GM11168 (cell line): ENCODE results near the gene COQ9.
"Not testable (repeated sequence)": the region's sequence is repeated elsewhere in the genome, so short reads cannot be mapped to it uniquely, and the experiment has no call there.

Experiments
- in situ Hi-C: fragments of 300-500 bp; cut with MboI; formaldehyde crosslinking; loops from one replicate; pipeline ENCODE4 v1.12.0; 2022; ENCODE audit warnings: low sequenced_read_pairs; ENCODE audit not compliant: unreplicated experiment

Gene COQ9

GRCh38 chr16:57424583-57424982 is 22.7 kb upstream of the COQ9 start:
- in situ Hi-C loops: no loop called here

GRCh38 chr16:57426356-57426755 is 20.9 kb upstream of the COQ9 start:
- in situ Hi-C loops: no loop called here

- in situ Hi-C loops: no loop called here
Observed at GRCh38 chr16:57427307-57427706, 20.0 kb upstream of the COQ9 start.

GRCh38 chr16:57427824-57428223 is 19.5 kb upstream of the COQ9 start:
- in situ Hi-C loops: no loop called here

- in situ Hi-C loops: no loop called here
Observed at GRCh38 chr16:57430955-57431354, 16.3 kb upstream of the COQ9 start.

- in situ Hi-C loops: no loop called here
Observed at GRCh38 chr16:57432505-57432904, 14.8 kb upstream of the COQ9 start.

- in situ Hi-C loops: no loop called here
Observed at GRCh38 chr16:57432989-57433388, 14.3 kb upstream of the COQ9 start.

- in situ Hi-C loops: no loop called here
Observed at GRCh38 chr16:57434003-57434402, 13.3 kb upstream of the COQ9 start.

- in situ Hi-C loops: no loop called here
Observed at GRCh38 chr16:57435838-57436237, 11.4 kb upstream of the COQ9 start.

GRCh38 chr16:57439947-57440346 is 7.3 kb upstream of the COQ9 start:
- in situ Hi-C loops: not testable (repeated sequence)

GRCh38 chr16:57440551-57440950 is 6.7 kb upstream of the COQ9 start:
- in situ Hi-C loops: not testable (repeated sequence)

- in situ Hi-C loops: no loop called here
Observed at GRCh38 chr16:57444711-57445110, 2.6 kb upstream of the COQ9 start.

- in situ Hi-C loops: no loop called here
Observed at GRCh38 chr16:57445510-57445909, 1.8 kb upstream of the COQ9 start.

GRCh38 chr16:57446531-57447185 is 621 bp upstream of the COQ9 start:
- in situ Hi-C loops: no loop called here

GRCh38 chr16:57452021-57452420 is 4.7 kb downstream of the COQ9 start:
- in situ Hi-C loops: no loop called here

- in situ Hi-C loops: loop anchor here (10.0 kb wide), 1 partner anchor 52 kb away; no protein-coding TSS in a partner anchor
Observed at GRCh38 chr16:57462209-57462977, 15.1 kb downstream of the COQ9 start, which contains the start of gene POLR2C. Gene POLR2C (plus strand): TSS chr16:57462679. CDS start chr16:57462725, 46 bp downstream.

- in situ Hi-C loops: loop anchor here (10.0 kb wide), 1 partner anchor 52 kb away; no protein-coding TSS in a partner anchor
Observed at GRCh38 chr16:57462978-57463362, 15.7 kb downstream of the COQ9 start.

- in situ Hi-C loops: loop anchor here (10.0 kb wide), 1 partner anchor 50 kb away; no protein-coding TSS in a partner anchor
Observed at GRCh38 chr16:57464523-57464922, 17.2 kb downstream of the COQ9 start.

- in situ Hi-C loops: loop anchor here (10.0 kb wide), 1 partner anchor 46 kb away; no protein-coding TSS in a partner anchor
Observed at GRCh38 chr16:57468346-57468745, 21.1 kb downstream of the COQ9 start.

GRCh38 chr16:57469046-57469445 is 21.8 kb downstream of the COQ9 start:
- in situ Hi-C loops: loop anchor here (10.0 kb wide), 1 partner anchor 46 kb away; no protein-coding TSS in a partner anchor

GRCh38 chr16:57469917-57470470 is 22.7 kb downstream of the COQ9 start:
- in situ Hi-C loops: loop anchor here (10.0 kb wide), 1 partner anchor 45 kb away; no protein-coding TSS in a partner anchor
